IMR-90 (cell line): Measurements from ENCODE around the gene PPP1R3E. TPM values are rescaled to one million over a fixed set of nuclear protein-coding genes. Genes with fewer than 3 reads are reported as not detected.

Experiments used
- ATAC-seq: fragments of 200-7000 bp; cut with Tn5 transposase; 2 replicates; pipeline ENCODE4 v1.9.1; 2020; ENCODE audit warnings: low read depth, mild to moderate bottlenecking, moderate library complexity
- BruUV-seq: library from RNA; stranded (reverse); fragments of 400-500 nt; replicated peaks from 2 replicates; lab custom pipeline; 2021; lab: Mats Ljungman, UMichigan
- CTCF ChIA-PET: fragments of 300-600 bp; formaldehyde crosslinking; extraction: SDS; loops from one replicate; lab custom pipeline; 2021; ENCODE audit warnings: antibody characterized with exemption; lab: Yijun Ruan, JAX
- POLR2A ChIA-PET: fragments of 300-600 bp; sonication (Branson Sonifier 250); formaldehyde crosslinking; loops from one replicate; lab custom pipeline; 2022; ENCODE audit warnings: antibody characterized with exemption; ENCODE audit not compliant: unreplicated experiment; lab: Charles Lee
- DNase-seq: peaks from one replicate; pipeline ENCODE4 v3.0.0; 2013
- H2AFZ ChIP-seq: replicated peaks from 2 replicates; pipeline ENCODE3; 2013; ENCODE audit warnings: low read length, mild to moderate bottlenecking; ENCODE audit not compliant: poor library complexity
- H2AK5ac ChIP-seq: 2 replicates; pipeline ENCODE4 v1.6.1; 2013; ENCODE audit warnings: low read depth, low read length, inconsistent platforms
- H2AK9ac ChIP-seq: replicated peaks from 2 replicates; pipeline ENCODE3; 2013; ENCODE audit warnings: mild to moderate bottlenecking, low read depth, low read length, moderate library complexity; ENCODE audit not compliant: poor library complexity
- H2BK120ac ChIP-seq: 2 replicates; pipeline ENCODE4 v1.6.1; 2013; ENCODE audit warnings: low read depth, low read length, inconsistent platforms
- H2BK15ac ChIP-seq: 3 replicates; pipeline ENCODE4 v1.6.1; 2013; ENCODE audit warnings: low read depth, low read length, inconsistent platforms
- H2BK20ac ChIP-seq: 2 replicates; pipeline ENCODE4 v1.6.1; 2013; ENCODE audit warnings: low read depth, mild to moderate bottlenecking, inconsistent platforms, low read length, moderate library complexity
- H2BK5ac ChIP-seq: 2 replicates; pipeline ENCODE4 v1.6.1; 2013; ENCODE audit warnings: mild to moderate bottlenecking, low read depth, low read length, inconsistent platforms; ENCODE audit not compliant: poor library complexity, severe bottlenecking
- H3K14ac ChIP-seq: replicated peaks from 2 replicates; pipeline ENCODE4 v1.6.1; 2013; ENCODE audit warnings: low read depth, low read length, inconsistent platforms
- H3K18ac ChIP-seq: 2 replicates; pipeline ENCODE4 v1.6.1; 2013; ENCODE audit warnings: low read depth, low read length, control low read depth
- H3K23ac ChIP-seq: 2 replicates; pipeline ENCODE4 v1.6.1; 2013; ENCODE audit warnings: low read depth, low read length, inconsistent platforms
- H3K27ac ChIP-seq: 2 replicates; pipeline ENCODE4 v1.5.1; 2013; ENCODE audit warnings: mild to moderate bottlenecking, control low read depth, low read length; ENCODE audit not compliant: insufficient read depth
- H3K27me3 ChIP-seq: 2 replicates; pipeline ENCODE4 v1.6.1; 2013; ENCODE audit warnings: low read length; ENCODE audit not compliant: control insufficient read depth, insufficient read depth
- H3K36me3 ChIP-seq: 2 replicates; pipeline ENCODE4 v1.6.1; 2013; ENCODE audit warnings: low read length, mixed read lengths; ENCODE audit not compliant: control insufficient read depth, insufficient read depth
- H3K4ac ChIP-seq: 2 replicates; pipeline ENCODE4 v1.6.1; 2013; ENCODE audit warnings: low read depth, low read length, inconsistent platforms
- H3K4me1 ChIP-seq: 2 replicates; pipeline ENCODE4 v1.6.1; 2013; ENCODE audit warnings: low read length, mixed read lengths; ENCODE audit not compliant: control insufficient read depth, insufficient read depth
- H3K4me2 ChIP-seq: 2 replicates; pipeline ENCODE4 v1.6.1; 2013; ENCODE audit warnings: low read depth, mild to moderate bottlenecking, control low read depth, low read length, moderate library complexity
- H3K4me3 ChIP-seq: 2 replicates; pipeline ENCODE4 v1.5.1; 2013; ENCODE audit warnings: low read depth, mild to moderate bottlenecking, control low read depth, low read length, moderate library complexity; ENCODE audit not compliant: insufficient read depth
- H3K56ac ChIP-seq: 2 replicates; pipeline ENCODE4 v1.6.1; 2013; ENCODE audit warnings: low read length, inconsistent platforms; ENCODE audit not compliant: insufficient read depth; ENCODE audit errors: extremely low read depth
- H3K79me1 ChIP-seq, 2 experiments: 2 replicates each; pipeline ENCODE4 v1.6.1; 2013; ENCODE audit warnings: low read length in 2 of 2, inconsistent platforms in 1 of 2, low read depth in 1 of 2
- H3K9ac ChIP-seq: 2 replicates; pipeline ENCODE4 v1.6.1; 2013; ENCODE audit warnings: low read depth, low read length, control low read depth
- H3K9me1 ChIP-seq: 2 replicates; pipeline ENCODE4 v1.6.1; 2013; ENCODE audit warnings: low read length, inconsistent platforms; ENCODE audit not compliant: insufficient read depth
- H3K9me3 ChIP-seq: 2 replicates; pipeline ENCODE4 v1.6.1; 2013; ENCODE audit warnings: low read length; ENCODE audit not compliant: control insufficient read depth, insufficient read depth
- H4K20me1 ChIP-seq: 2 replicates; pipeline ENCODE4 v1.6.1; 2013; ENCODE audit warnings: low read length, inconsistent platforms; ENCODE audit not compliant: insufficient read depth
- H4K5ac ChIP-seq: 2 replicates; pipeline ENCODE4 v1.6.1; 2013; ENCODE audit warnings: mild to moderate bottlenecking, low read depth, low read length, control low read depth
- H4K8ac ChIP-seq, 2 experiments: 2 replicates each; pipeline ENCODE4 v1.6.1; 2013; ENCODE audit warnings: low read depth in 2 of 2, low read length in 2 of 2, control low read depth in 1 of 2, inconsistent platforms in 1 of 2
- H4K91ac ChIP-seq: 2 replicates; pipeline ENCODE4 v1.6.1; 2013; ENCODE audit warnings: low read depth, low read length, inconsistent platforms; ENCODE audit not compliant: insufficient read depth
- BHLHE40 ChIP-seq: fragments of 150-350 bp; IDR thresholded peaks from 2 replicates; pipeline ENCODE4 v1.6.1; 2016; ENCODE audit warnings: mild to moderate bottlenecking, low read depth, low read length
- CEBPB ChIP-seq: IDR thresholded peaks from 2 replicates; pipeline ENCODE4 v1.6.1; 2012; ENCODE audit warnings: low read depth, low read length, improper control_type of control experiment
- CHD1 ChIP-seq: IDR thresholded peaks from 2 replicates; pipeline ENCODE4 v1.6.1; 2012; ENCODE audit warnings: low read depth, low read length, improper control_type of control experiment
- FOS ChIP-seq: fragments of 150-350 bp; IDR thresholded peaks from 2 replicates; pipeline ENCODE4 v1.6.1; 2016; ENCODE audit warnings: low read depth, low read length
- MAFK ChIP-seq: IDR thresholded peaks from 2 replicates; pipeline ENCODE4 v1.6.1; 2012; ENCODE audit warnings: low read depth, low read length, improper control_type of control experiment
- MAZ ChIP-seq: IDR thresholded peaks from 2 replicates; pipeline ENCODE4 v1.6.1; 2012; ENCODE audit warnings: low read depth, mild to moderate bottlenecking, low read length, improper control_type of control experiment, moderate library complexity, borderline replicate concordance
- MXI1 ChIP-seq: IDR thresholded peaks from 2 replicates; pipeline ENCODE4 v1.6.1; 2012; ENCODE audit warnings: low read depth, mild to moderate bottlenecking, low read length, moderate library complexity, borderline replicate concordance
- NFE2L2 ChIP-seq: fragments of 150-350 bp; IDR thresholded peaks from 2 replicates; pipeline ENCODE4 v1.6.1; 2016; ENCODE audit warnings: low read depth, mild to moderate bottlenecking, low read length
- POLR2A ChIP-seq: IDR thresholded peaks from 2 replicates; pipeline ENCODE4 v1.6.1; 2012; ENCODE audit warnings: mild to moderate bottlenecking, low read depth, low read length
- RAD21 ChIP-seq: IDR thresholded peaks from 2 replicates; pipeline ENCODE4 v1.6.1; 2012; ENCODE audit warnings: low read length, improper control_type of control experiment
- SMC3 ChIP-seq: fragments of 150-350 bp; IDR thresholded peaks from 2 replicates; pipeline ENCODE4 v1.6.1; 2016; ENCODE audit warnings: low read depth, mild to moderate bottlenecking, antibody characterized with exemption, low read length, moderate library complexity
- whole genome bisulfite sequencing, 2 experiments: methylation state at CpG; one replicate each; pipeline versions ENCODE4 v1.1.5 to v1.1.7; 2013; ENCODE audit warnings: missing lambda C conversion rate in 2 of 2; ENCODE audit not compliant: insufficient read length in 1 of 2; ENCODE audit errors: extremely low coverage in 2 of 2; 5-methylcytosine and 5-hydroxymethylcytosine counted together
- dilution Hi-C: fragments of 300-500 bp; cut with HindIII; formaldehyde crosslinking; loops from one replicate; pipeline ENCODE4 v1.14.3; 2018; ENCODE audit warnings: low sequenced_read_pairs; ENCODE audit not compliant: unreplicated experiment
- in situ Hi-C: fragments of 300-500 bp; cut with MboI; formaldehyde crosslinking; loops from 3 replicates; pipeline ENCODE4 v1.14.3; 2019; ENCODE audit warnings: low sequenced_read_pairs, inconsistent platforms, mixed read lengths
- intact Hi-C: fragments of 100-400 bp; cut with micrococcal nuclease; formaldehyde crosslinking; loops from 2 replicates; pipeline ENCODE4 v1.10.0; 2022
- polyA plus RNA-seq, 3 experiments: library from polyadenylated mRNA; depleted of rRNA; stranded (reverse); fragments of >200 nt; gene quantifications; 2 replicates each; pipeline ENCODE4 v1.2.3, GENCODE V29; 2012; ENCODE audit warnings: low replicate concordance in 1 of 3
- total RNA-seq: library from RNA; depleted of rRNA; stranded (reverse); fragments of >200 nt; gene quantifications from 2 replicates; pipeline ENCODE4 v1.2.3, GENCODE V29; 2012
- TF ChIP-seq, protein P1 (sequence below): conservative IDR thresholded peaks from 2 replicates; pipeline ENCODE4 v1.5.1; 2012; ENCODE audit warnings: mild to moderate bottlenecking, low read depth, low read length, improper control_type of control experiment
- TF ChIP-seq, protein P2 (sequence below): fragments of 150-350 bp; IDR thresholded peaks from 2 replicates; pipeline ENCODE4 v1.6.1; 2017; ENCODE audit warnings: mild to moderate bottlenecking, antibody characterized with exemption, low read length, low read depth
- TF ChIP-seq, protein P3 (sequence below): fragments of 150-350 bp; IDR thresholded peaks from 2 replicates; pipeline ENCODE4 v1.6.1; 2016; ENCODE audit warnings: low read depth, mild to moderate bottlenecking, low read length, moderate library complexity, borderline replicate concordance

Gene PPP1R3E
- total and polyA plus RNA-seq, 2 of the 4 experiments (the other 2 are of a cell fraction): 1.3 to 3.5 TPM

DNA sequence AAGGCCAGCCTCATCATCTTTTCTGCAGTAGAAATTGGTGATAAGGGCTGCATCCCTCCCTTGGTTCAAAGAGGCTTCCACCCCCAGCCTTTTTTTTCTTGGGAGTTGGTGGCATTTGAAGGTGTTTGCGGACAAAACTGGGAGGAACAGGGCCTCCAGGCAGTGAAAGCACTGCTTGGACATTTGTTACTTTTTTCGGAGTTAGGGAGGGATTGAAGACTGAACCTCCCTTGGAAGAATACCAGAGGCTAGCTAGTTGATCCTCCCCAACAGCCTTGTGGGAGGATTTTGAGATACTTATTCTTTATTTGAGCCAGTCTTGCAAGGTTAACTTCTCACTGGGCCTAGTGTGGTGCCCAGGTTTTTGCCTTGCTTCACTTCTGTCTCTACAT is 21.8 kb upstream of the PPP1R3E start:
- ATAC-seq (no peak), DNase-seq (no peak)
- no peak overlapping the region for H3K4ac ChIP-seq
- no peak overlapping the region for H3K4me3 ChIP-seq
- no CpG with 5 or more reads among the region's 2 CpGs for WGBS, 2 experiments
- POLR2A ChIA-PET: no interaction called here
- no peaks in the 10 kb centered on the region for H3K27me3 ChIP-seq
- peaks cover 16% of the 10 kb centered on the region; the same call in 1 of the 2 replicates for H4K20me1 ChIP-seq
- no peaks in the 10 kb centered on the region for H3K9me1 ChIP-seq
- no peak overlapping the region for H2BK5ac ChIP-seq
- H2BK120ac ChIP-seq: no peak overlapping the region
- peaks cover 27% of the 10 kb centered on the region for H3K36me3 ChIP-seq
- CTCF ChIA-PET: interaction anchor here (0.9 kb wide), 1 partner anchor 139 kb away, joined by 6 read pairs; no protein-coding TSS in a partner anchor
- H3K4me2 ChIP-seq: no peak overlapping the region
- H3K18ac ChIP-seq: no peak overlapping the region
- H3K4me1 ChIP-seq: peaks cover 6% of the 10 kb centered on the region; the same call in 1 of the 2 replicates
- no peak overlapping the region for H4K91ac ChIP-seq
- peaks cover 18 to 39% of the 10 kb centered on the region in 2 experiments for H3K79me1 ChIP-seq
- H2BK15ac ChIP-seq: no peak overlapping the region
- no peak overlapping the region for H4K8ac ChIP-seq
- in situ Hi-C loops: loop anchor here (10.0 to 25.0 kb wide), 5 partner anchors 50 to 1113 kb away; partner anchors contain the start of genes CBLN3, CMTM5, EMC9 and FITM1
- H3K14ac ChIP-seq: no peak overlapping the region
- no peak for TF ChIP-seq MAFK
- TF ChIP-seq, protein P1, sequence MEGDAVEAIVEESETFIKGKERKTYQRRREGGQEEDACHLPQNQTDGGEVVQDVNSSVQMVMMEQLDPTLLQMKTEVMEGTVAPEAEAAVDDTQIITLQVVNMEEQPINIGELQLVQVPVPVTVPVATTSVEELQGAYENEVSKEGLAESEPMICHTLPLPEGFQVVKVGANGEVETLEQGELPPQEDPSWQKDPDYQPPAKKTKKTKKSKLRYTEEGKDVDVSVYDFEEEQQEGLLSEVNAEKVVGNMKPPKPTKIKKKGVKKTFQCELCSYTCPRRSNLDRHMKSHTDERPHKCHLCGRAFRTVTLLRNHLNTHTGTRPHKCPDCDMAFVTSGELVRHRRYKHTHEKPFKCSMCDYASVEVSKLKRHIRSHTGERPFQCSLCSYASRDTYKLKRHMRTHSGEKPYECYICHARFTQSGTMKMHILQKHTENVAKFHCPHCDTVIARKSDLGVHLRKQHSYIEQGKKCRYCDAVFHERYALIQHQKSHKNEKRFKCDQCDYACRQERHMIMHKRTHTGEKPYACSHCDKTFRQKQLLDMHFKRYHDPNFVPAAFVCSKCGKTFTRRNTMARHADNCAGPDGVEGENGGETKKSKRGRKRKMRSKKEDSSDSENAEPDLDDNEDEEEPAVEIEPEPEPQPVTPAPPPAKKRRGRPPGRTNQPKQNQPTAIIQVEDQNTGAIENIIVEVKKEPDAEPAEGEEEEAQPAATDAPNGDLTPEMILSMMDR: no peak
- TF ChIP-seq MXI1: no peak
- no peak for TF ChIP-seq RAD21
- TF ChIP-seq, protein P2, sequence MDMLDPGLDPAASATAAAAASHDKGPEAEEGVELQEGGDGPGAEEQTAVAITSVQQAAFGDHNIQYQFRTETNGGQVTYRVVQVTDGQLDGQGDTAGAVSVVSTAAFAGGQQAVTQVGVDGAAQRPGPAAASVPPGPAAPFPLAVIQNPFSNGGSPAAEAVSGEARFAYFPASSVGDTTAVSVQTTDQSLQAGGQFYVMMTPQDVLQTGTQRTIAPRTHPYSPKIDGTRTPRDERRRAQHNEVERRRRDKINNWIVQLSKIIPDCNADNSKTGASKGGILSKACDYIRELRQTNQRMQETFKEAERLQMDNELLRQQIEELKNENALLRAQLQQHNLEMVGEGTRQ: no peak
- TF ChIP-seq POLR2A: no peak
- TF ChIP-seq CEBPB: no peak
- TF ChIP-seq CHD1: no peak
- TF ChIP-seq, protein P3, sequence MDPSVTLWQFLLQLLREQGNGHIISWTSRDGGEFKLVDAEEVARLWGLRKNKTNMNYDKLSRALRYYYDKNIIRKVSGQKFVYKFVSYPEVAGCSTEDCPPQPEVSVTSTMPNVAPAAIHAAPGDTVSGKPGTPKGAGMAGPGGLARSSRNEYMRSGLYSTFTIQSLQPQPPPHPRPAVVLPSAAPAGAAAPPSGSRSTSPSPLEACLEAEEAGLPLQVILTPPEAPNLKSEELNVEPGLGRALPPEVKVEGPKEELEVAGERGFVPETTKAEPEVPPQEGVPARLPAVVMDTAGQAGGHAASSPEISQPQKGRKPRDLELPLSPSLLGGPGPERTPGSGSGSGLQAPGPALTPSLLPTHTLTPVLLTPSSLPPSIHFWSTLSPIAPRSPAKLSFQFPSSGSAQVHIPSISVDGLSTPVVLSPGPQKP: no peak
- no peak for TF ChIP-seq MAZ
- no peak for TF ChIP-seq SMC3
- no peak for TF ChIP-seq FOS
- no peak for TF ChIP-seq BHLHE40
- TF ChIP-seq NFE2L2: no peak
- no peak overlapping the region for H3K23ac ChIP-seq
- dilution Hi-C loops: no loop called here
- no peaks in the 10 kb centered on the region for H3K9me3 ChIP-seq
- no peak overlapping the region for H2AK9ac ChIP-seq
- no peak overlapping the region for H4K5ac ChIP-seq
- H2AFZ ChIP-seq: no peak overlapping the region
- BruUV-seq: no TSS peak
- H3K56ac ChIP-seq: no peak overlapping the region
- intact Hi-C loops: no loop called here
- no peak overlapping the region for H2AK5ac ChIP-seq
- H3K27ac ChIP-seq: no peak overlapping the region
- H3K9ac ChIP-seq: no peak overlapping the region
- H2BK20ac ChIP-seq: no peak overlapping the region
